Activated CD8-positive, alpha-beta memory T cell treated with anti-CD3 and anti-CD28 coated beads, Interleukin-2, amount 50 U/mL, for 4 hours (primary cell): ENCODE data around the gene TATDN2.
"Not testable (repeated sequence)": the region's sequence is repeated elsewhere in the genome, so short reads cannot be mapped to it uniquely, and the experiment has no call there.

ENCODE experiments used
- DNase-seq: peaks from one replicate; pipeline ENCODE4 v3.0.0-alpha.2; 2020

Gene TATDN2

GRCh38 chr3:10238345-10239183 is 9.7 kb upstream of the TATDN2 start:
- DNase-seq, result no peak

DNA sequence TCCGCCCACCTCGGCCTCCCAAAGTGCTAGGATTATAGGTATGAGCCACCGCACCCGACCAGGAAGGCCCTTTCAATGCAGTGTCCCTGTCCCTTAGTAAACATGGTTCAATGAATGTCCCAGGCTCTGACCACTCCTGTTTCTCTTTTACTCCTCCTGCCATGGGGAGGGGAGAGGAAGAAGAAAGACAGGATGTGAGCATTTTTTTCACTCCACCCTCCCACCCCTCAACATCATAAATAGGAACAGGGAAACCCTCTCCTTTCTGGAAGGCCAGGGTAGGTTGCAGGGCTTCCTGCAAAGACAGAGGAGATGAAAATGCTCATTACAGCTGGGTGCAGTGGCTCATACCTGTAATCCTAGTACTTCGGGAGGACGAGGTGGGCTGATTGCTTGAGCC is 7.5 kb upstream of the TATDN2 start:
- no peak for DNase-seq

DNA sequence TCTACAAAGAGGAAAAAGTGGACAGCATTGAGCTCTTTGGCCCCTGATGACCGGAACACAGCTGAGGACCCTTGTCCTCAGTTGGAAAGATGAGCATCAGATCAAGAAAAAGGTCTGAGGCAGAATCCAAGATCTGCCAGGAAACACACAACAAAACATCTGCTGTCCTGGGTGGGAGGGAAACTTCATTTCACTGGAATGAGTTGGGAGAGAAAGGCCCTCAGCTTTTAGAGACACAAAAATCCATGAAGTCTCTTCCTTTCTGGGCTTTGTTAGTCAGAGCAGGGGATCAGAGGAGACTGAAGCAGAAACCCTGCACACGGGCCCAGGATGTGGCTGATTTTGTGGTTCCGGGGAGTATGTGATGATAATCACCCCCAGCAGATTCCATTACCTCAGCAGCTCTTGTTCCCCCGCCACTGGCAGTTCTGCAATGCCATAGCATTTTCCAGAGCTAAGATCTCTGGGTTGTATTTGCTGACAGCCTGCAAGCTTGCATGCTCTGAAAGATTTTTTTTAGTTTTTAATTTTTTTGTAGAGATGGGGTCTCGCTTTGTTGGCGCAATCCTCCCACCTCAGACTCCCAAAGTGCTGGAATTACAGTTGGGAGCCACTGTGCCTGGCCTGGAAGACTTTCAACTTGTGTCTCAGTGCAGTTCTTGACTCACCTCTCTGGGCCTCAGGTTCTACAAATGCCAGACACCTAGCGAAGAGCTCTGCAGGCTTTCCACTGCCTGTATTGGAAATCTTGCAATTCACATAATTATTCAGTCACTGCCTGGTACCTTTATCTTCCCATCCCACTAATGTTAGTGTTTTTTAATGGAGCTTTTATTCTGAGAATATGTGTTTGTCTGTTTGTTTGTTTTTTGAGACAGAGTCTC is 5.8 kb upstream of the TATDN2 start:
- DNase-seq, result peak; percentile 73

DNA sequence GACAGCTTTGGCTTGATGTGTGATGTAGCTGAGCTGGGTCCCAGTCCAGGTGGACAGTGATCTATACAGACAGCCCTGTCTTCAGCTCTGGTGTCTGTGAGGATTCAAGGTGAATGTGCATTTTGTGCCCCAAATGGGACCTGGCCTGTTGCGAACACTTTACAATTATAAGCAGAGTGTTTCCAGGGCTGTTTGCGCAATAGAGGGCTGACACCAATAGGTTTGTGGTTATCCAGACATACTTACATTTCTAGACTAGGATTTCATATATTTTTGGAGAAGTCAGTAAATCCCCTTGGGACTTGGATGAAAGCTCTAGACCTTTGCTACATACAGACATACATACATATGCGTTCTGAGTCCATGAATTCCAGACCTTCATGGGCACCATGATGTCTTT is 4.2 kb upstream of the TATDN2 start:
- DNase-seq, result no peak

GRCh38 chr3:10245081-10245712 is 3.1 kb upstream of the TATDN2 start:
- DNase-seq, result no peak

DNA sequence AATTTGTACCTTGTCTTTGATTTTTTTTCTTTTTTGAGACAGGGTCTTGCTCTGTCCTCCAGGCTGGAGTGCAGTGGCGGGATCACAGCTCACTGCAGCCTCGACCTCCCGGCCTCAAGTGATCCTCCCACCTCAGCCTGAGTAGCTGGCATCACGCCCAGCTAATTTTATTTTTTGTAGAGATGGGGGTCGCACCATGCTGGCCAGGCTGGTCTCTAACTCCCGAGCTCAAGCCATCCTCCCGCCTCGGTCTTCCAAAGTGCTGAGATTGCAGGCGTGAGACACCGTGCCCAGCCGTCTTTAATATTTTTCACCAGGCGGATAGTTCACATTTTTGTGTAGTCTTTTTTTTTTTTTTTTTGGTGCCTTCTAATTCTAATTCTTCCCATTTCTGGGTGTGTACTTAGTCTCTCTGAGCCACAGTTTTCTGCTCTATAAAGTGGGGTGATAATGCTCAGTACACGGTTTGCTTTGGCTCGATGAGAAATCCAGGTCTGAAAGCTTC is 528 bp upstream of the TATDN2 start:
- DNase-seq, result no peak

DNA sequence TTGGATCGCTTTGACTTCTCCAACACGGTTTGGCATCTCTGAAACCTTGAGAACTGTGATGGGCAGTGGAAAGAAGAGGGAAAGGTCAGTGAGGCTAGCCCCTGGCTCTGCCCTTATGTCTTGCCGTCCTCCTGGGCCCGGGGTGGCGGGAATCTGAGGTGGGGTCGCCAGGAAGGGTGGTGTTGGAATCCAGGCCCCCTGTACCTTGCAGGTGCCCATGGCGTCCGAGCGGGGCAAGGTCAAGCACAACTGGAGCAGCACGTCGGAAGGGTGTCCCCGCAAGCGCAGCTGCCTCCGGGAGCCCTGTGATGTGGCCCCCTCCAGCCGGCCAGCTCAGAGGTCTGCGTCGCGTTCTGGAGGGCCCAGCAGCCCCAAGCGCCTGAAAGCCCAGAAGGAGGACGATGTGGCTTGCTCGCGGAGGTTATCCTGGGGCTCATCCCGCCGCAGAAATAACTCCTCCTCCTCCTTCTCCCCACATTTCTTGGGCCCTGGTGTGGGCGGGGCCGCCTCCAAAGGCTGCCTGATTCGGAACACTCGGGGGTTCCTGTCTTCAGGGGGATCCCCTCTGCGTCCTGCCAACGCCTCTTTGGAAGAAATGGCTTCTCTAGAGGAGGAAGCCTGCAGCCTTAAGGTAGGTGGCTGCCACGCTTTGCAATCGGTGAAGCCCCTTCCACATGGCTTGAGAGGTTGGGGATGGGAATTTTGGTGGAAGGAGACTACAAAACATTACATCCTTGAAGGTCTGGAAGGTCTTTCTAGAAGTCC is 907 bp downstream of the TATDN2 start:
- peak; percentile 57 for DNase-seq

DNA sequence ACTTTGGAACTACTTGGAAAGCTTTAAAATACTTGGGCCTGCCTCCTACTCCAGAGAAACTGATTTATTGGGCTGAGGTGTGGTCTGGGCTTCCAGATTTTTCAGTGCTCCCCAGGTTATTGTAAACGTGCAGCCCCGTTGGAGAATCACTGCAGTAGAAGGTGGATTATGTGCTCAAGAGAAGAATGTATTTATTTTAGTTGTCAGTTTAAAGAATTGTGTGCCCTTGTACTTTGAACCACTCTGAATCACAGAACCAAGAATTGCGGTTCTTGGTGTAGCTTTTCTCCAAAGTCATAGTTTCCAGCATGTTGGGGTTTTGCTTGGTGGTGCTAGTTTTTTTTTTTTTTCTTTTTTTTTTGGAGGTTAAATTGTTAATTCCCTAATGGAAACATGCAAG is 1.6 kb downstream of the TATDN2 start:
- no peak for DNase-seq

DNA sequence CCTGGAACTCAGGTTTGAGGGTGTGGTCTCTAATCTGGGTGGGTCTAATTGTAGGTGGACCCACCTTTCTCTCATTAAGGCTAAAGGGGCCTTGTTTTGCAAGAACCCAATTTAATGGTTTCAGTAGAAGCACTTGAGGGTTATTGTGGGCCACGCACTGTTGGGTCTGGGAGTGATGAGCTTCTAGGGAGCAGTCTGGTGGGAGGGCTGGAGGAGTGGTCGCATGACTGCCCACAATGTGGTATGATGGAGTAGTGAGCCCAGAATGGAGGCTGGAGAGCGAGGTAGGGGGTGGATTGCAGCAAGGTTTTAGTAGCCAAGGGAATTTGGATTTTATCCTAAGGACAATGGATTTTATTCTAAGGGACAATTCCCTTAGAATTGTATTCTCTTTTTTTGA is 2.7 kb downstream of the TATDN2 start:
- no peak for DNase-seq

- DNase-seq, result no peak
Measured at GRCh38 chr3:10253731-10254130, 5.5 kb downstream of the TATDN2 start.

GRCh38 chr3:10255835-10256234 is 7.6 kb downstream of the TATDN2 start:
- DNase-seq, result no peak

- no peak for DNase-seq
Measured at GRCh38 chr3:10259036-10259435, 10.8 kb downstream of the TATDN2 start.

GRCh38 chr3:10259798-10260197 is 11.5 kb downstream of the TATDN2 start:
- DNase-seq, result no peak

GRCh38 chr3:10260211-10260701 is 12.0 kb downstream of the TATDN2 start:
- no peak for DNase-seq

DNA sequence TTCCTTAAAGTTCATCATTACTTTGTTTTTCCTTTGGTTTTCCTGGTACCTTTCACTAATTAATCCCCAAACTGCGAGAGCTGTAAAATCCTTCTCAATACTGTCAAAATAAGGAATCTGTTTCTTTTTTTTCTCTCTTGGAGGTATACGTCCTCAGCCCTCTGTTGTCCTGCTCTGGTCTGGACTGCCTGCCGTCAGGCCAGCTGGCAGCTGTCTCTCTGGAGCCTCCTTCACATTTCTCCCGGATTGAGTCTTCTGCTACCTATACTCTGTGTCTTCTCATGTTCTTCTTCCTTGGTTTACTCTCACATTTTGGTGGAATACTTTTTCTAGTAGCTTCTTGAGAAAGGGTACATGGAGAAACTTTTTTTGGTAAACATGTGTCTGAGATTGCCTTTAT is 13.8 kb downstream of the TATDN2 start:
- no peak for DNase-seq

GRCh38 chr3:10263646-10264363 is 15.5 kb downstream of the TATDN2 start:
- peak; percentile 75 for DNase-seq

DNA sequence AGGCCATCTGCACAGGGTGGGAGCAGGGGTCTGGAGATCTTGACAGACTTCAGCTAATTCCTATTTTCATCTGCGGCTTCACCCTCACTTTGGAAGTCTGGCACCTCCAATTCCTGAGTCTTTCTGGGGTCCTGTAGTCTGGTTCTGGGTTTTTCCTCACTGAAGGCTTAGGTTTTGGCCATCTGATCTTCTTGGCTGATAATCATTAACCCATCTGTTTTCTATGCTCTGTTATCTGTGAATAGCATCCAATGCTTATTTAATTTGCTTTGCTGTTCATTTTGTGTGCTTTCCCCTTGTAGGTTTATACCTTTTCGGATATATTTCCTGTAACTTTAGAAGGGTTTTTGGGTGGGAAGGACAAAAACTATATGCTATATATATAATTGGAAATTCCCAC is 17.6 kb downstream of the TATDN2 start:
- DNase-seq, result no peak

DNA sequence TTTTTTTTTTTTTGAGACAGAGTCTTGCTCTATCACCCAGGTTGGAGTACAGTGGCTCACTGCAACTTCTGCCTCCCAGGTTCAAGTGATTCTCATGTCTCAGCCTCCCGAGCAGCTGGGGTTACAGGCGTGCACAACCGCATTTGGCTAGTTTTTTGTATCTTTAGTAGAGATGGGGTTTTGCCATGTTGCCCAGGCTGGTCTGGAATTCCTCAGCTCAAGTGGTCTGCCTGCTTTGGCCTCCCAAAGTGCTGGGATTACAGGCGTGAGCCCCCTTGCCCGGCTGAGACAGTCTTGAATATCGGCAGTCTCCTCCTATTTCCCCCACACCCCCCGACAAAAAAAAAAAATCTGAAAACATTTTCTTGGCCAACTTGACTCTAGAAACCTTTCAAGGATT is 18.7 kb downstream of the TATDN2 start:
- DNase-seq, result not testable (repeated sequence)

- DNase-seq, result no peak
Measured at GRCh38 chr3:10268116-10268515, 19.9 kb downstream of the TATDN2 start.

DNA sequence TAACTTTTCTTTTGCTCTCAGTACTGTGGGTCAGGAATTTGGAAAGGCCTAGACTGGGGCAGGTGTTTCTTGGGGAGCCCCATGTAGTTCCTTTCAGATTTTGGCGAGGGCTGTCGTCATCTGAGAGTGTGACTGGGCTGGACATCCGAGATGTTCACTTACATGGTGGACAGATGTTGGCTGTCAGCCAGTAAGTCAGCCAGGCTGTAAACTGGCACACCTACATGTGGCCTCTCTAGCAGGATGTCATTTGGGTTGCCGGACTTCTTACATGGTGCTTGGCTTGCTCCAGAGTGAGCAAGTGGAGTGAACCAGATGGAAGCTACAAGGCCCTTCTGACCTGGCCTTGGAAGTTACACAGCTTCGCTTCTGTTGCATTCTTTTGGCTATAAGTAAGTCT is 20.7 kb downstream of the TATDN2 start:
- DNase-seq, result no peak

DNA sequence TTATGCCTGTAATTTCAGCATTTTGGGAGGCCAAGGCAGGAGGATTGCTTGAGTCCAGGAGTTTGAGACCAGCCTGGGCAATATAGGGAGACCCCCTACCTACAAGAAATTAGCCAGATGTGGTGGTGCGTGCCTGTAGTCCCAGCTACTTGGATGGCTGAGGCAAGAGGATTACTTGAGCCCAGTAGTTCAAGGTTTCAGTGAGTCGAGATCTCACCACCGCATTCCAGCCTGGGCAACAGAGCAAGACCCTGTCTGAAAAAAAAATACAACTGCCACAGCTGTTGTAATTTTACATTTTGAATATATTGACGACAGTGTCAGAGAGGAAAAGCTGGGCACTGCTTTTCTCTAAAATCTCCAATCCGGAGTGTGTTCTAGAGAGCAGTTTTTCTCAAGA is 21.2 kb downstream of the TATDN2 start:
- no peak for DNase-seq

DNA sequence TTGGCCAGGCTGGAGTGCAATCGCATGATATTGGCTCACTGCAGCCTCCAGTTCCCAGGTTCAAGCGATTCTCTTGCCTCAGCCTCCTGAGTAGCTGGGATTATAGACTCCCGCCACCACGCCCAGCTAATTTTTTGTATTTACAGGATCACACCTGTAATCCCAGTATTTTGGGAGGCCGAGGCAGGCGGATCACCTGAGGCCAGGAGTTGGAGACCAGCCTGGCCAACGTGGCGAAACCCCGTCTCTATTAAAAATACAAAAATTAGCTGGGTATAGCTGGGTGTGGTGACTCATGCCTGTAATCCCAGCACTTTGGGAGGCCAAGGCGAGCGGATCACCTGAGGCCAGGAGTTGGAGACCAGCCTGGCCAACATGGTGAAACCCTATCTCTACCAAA is 24.2 kb downstream of the TATDN2 start:
- not testable (repeated sequence) for DNase-seq
